ENCODE results near the gene SLC39A9.
"Not testable (repeated sequence)": the region's sequence is repeated elsewhere in the genome, so short reads cannot be mapped to it uniquely, and the experiment has no call there.

SLC39A9 gene

GRCh38 chr14:69489495-69489894 lies 91.0 kb downstream of the SLC39A9 start:
- TF ChIP-seq POU2F2 (IDR thresholded peaks at IDR 0.05; ENCODE audit: low read depth, low read length) (no peak), PAX5 (IDR thresholded peaks at IDR 0.05; ENCODE audit: insufficient read depth, low read length, severe bottlenecking) (no peak)
- FAIRE-seq (no peak), DNase-seq (ENCODE audit: insufficient read length, low spot score) (no peak)

DNA sequence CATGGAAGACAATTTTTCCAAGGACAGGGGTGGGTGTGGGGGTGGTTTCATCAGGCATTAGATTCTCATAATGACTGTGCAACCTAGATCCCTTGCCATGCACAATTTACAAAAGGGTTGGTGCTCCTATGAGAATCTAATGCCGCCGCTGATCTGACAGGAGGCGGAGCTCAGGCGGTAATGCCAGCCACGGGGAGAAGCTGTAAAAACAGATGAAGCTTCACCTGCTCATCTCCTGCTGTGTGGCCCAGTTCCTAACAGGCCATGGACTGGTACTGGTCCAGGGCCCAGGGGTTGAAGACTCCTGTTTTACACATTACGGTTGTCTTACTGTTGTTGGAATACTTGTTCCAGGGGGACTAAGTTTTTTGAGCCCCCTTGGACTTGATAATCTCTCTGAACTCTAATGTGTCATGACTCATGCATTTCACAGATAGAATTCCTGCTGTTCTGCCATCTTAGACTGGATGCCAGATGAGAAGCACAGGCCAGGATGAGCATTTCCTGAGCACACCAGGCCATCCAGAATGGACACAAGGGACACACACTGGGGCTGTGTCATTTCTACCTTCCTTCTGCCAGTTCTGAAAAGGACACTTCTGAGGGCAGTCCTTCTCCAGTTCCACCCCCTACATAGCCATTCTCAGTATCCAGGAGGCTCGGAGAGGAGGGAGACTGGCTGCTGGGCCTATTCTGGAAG lies 91.9 kb downstream of the SLC39A9 start:
- FAIRE-seq (no peak), DNase-seq (ENCODE audit: insufficient read length, low spot score) (no peak)
- no peak for TF ChIP-seq POLR2AphosphoS5 (IDR thresholded peaks at IDR 0.05; ENCODE audit: low read depth, low read length)
- TF ChIP-seq PAX5 (IDR thresholded peaks at IDR 0.05; ENCODE audit: insufficient read depth, low read length, severe bottlenecking), result no peak
- TF ChIP-seq POU2F2 (IDR thresholded peaks at IDR 0.05; ENCODE audit: low read depth, low read length), result no peak
- no peak for TF ChIP-seq SPI1 (IDR thresholded peaks at IDR 0.05; ENCODE audit: low read depth, low read length)
- no peak for TF ChIP-seq TAF1 (IDR thresholded peaks at IDR 0.05; ENCODE audit: low read depth, low read length)
- TF ChIP-seq POLR2A (IDR thresholded peaks at IDR 0.05; ENCODE audit: low read depth, low read length), result no peak

GRCh38 chr14:69491193-69491592 lies 92.7 kb downstream of the SLC39A9 start:
- no peak for FAIRE-seq
- TF ChIP-seq SPI1 (IDR thresholded peaks at IDR 0.05; ENCODE audit: low read depth, low read length), result no peak
- no peak for TF ChIP-seq POLR2AphosphoS5 (IDR thresholded peaks at IDR 0.05; ENCODE audit: low read depth, low read length)
- no peak for TF ChIP-seq POLR2A (IDR thresholded peaks at IDR 0.05; ENCODE audit: low read depth, low read length)
- TF ChIP-seq PAX5 (IDR thresholded peaks at IDR 0.05; ENCODE audit: insufficient read depth, low read length, severe bottlenecking), result no peak
- TF ChIP-seq TAF1 (IDR thresholded peaks at IDR 0.05; ENCODE audit: low read depth, low read length), result no peak
- no peak for TF ChIP-seq POU2F2 (IDR thresholded peaks at IDR 0.05; ENCODE audit: low read depth, low read length)
- DNase-seq (ENCODE audit: insufficient read length, low spot score), result no peak

DNA sequence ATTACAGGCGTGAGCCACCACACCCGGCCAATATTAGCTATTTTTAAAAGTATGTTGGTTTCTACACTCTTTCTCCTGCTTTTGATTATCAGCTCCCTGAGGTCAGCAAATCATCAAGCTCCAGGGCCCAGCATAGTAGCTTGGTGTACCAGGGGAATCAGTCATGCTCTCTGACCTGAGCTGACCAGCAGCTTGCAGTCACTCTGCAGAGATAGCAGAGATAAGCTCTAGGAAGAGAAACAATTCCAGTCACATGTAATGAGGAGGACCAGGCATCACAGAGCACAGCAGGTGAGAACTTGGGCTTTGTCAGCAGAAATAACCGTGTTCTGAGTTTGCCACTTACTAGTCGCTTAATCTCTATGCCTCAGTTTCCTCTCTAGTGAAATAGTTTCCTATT lies 94.5 kb downstream of the SLC39A9 start:
- FAIRE-seq (no peak), DNase-seq (ENCODE audit: insufficient read length, low spot score) (no peak)
- no peak for TF ChIP-seq SPI1 (IDR thresholded peaks at IDR 0.05; ENCODE audit: low read depth, low read length)
- TF ChIP-seq POU2F2 (IDR thresholded peaks at IDR 0.05; ENCODE audit: low read depth, low read length), result no peak
- TF ChIP-seq POLR2A (IDR thresholded peaks at IDR 0.05; ENCODE audit: low read depth, low read length), result no peak
- no peak for TF ChIP-seq PAX5 (IDR thresholded peaks at IDR 0.05; ENCODE audit: insufficient read depth, low read length, severe bottlenecking)
- no peak for TF ChIP-seq POLR2AphosphoS5 (IDR thresholded peaks at IDR 0.05; ENCODE audit: low read depth, low read length)
- no peak for TF ChIP-seq TAF1 (IDR thresholded peaks at IDR 0.05; ENCODE audit: low read depth, low read length)

DNA sequence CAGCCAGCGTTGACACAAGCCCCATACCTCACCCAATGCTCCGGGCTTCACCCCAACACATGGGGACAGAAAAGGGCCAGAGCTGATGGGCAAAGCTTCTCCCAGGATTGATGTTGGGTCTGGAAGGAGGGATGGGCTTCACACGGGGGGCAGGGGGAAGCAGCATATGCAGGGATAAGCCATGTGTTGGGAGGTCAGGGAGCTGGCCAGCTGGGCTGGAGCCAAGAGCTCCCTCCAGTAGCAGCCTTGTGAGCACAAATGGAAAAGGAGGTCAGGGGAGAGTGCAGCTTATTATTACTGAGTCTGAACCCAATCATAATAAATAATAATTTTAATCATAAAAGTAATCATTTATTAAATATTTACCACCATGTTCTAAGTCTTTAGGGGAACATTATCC lies 95.3 kb downstream of the SLC39A9 start:
- FAIRE-seq, result no peak

GRCh38 chr14:69495341-69495921 lies 96.9 kb downstream of the SLC39A9 start:
- DNase-seq (ENCODE audit: insufficient read length, low spot score), result no peak
- TF ChIP-seq POLR2A (IDR thresholded peaks at IDR 0.05; ENCODE audit: low read depth, low read length), result no peak
- TF ChIP-seq SPI1 (IDR thresholded peaks at IDR 0.05; ENCODE audit: low read depth, low read length), result no peak
- no peak for TF ChIP-seq POU2F2 (IDR thresholded peaks at IDR 0.05; ENCODE audit: low read depth, low read length)
- no peak for TF ChIP-seq TAF1 (IDR thresholded peaks at IDR 0.05; ENCODE audit: low read depth, low read length)
- no peak for TF ChIP-seq PAX5 (IDR thresholded peaks at IDR 0.05; ENCODE audit: insufficient read depth, low read length, severe bottlenecking)
- TF ChIP-seq POLR2AphosphoS5 (IDR thresholded peaks at IDR 0.05; ENCODE audit: low read depth, low read length), result no peak
- FAIRE-seq, result no peak

More for the DNA sequence above, 95.3 kb downstream of the SLC39A9 start:
- DNase-seq (ENCODE audit: insufficient read length, low spot score), result no peak
- TF ChIP-seq TAF1 (IDR thresholded peaks at IDR 0.05; ENCODE audit: low read depth, low read length), result no peak

DNA sequence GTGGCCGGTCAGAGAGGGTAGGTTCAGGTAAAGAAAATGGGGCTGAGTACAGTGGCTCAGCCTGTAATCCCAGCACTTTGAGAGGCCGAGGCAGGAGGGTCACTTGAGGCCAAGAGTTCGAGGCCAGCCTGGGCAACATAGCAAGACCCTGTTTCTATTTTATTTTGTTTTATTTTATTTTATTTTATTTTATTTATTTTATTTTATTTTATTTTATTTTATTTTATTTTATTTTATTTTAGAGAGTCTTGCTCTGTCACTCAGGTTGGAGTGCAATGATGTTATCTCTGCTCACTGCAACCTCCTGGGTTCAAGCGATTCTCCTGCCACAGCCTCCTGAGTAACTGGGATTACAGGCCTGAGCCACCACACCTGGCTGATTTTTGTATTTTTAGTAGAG lies 99.4 kb downstream of the SLC39A9 start:
- not testable (repeated sequence) for DNase-seq (ENCODE audit: insufficient read length, low spot score); FAIRE-seq

GRCh38 chr14:69498286-69498685 lies 99.8 kb downstream of the SLC39A9 start:
- not testable (repeated sequence) for DNase-seq (ENCODE audit: insufficient read length, low spot score); FAIRE-seq

DNA sequence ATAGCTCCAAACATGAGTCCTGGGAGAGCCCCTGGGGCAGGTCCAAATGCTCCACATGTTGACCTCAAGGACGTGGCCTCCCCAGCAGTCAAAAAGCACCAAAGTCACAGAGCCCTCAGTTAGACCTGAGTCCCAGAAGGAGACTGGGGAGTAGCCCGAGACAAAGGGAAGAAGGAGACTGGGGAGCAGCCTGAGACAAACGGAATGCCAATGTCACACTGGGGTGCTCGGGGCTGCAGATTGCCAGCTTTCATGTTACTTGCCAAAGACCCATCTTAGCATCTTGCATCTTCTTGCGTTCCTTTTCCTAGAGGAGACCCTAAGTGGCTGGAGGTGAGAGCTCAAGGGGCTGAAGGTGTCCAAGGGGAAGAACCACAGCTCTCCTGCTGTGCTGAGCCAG lies 100.9 kb downstream of the SLC39A9 start:
- no peak for TF ChIP-seq SPI1 (IDR thresholded peaks at IDR 0.05; ENCODE audit: low read depth, low read length)
- TF ChIP-seq TAF1 (IDR thresholded peaks at IDR 0.05; ENCODE audit: low read depth, low read length), result no peak
- no peak for TF ChIP-seq POU2F2 (IDR thresholded peaks at IDR 0.05; ENCODE audit: low read depth, low read length)
- FAIRE-seq, result no peak
- DNase-seq (ENCODE audit: insufficient read length, low spot score), result no peak

DNA sequence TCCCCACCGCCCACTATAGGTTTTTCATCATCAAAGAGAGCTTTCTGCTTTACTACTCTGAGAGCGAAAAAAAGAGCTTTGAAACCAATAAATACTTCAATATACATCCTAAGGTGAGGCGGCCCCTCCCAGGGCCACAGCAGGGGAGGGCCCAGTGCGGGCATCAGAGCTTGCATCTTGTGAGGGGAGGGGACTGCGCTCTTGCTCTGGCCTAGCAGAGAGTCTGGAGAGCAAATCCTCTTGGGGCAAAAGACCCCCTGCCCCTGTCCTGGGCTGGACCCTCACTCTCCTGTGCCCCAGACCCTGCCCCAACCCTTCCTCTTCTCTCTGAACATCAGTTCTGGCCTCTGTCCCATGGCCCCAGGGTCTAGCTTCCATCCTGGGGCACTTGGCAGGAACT lies 101.6 kb downstream of the SLC39A9 start:
- DNase-seq (ENCODE audit: insufficient read length, low spot score), result no peak
- TF ChIP-seq TAF1 (IDR thresholded peaks at IDR 0.05; ENCODE audit: low read depth, low read length), result no peak
- no peak for TF ChIP-seq SPI1 (IDR thresholded peaks at IDR 0.05; ENCODE audit: low read depth, low read length)
- no peak for TF ChIP-seq PAX5 (IDR thresholded peaks at IDR 0.05; ENCODE audit: insufficient read depth, low read length, severe bottlenecking)
- TF ChIP-seq POLR2A (IDR thresholded peaks at IDR 0.05; ENCODE audit: low read depth, low read length), result no peak
- TF ChIP-seq POLR2AphosphoS5 (IDR thresholded peaks at IDR 0.05; ENCODE audit: low read depth, low read length), result no peak
- no peak for TF ChIP-seq POU2F2 (IDR thresholded peaks at IDR 0.05; ENCODE audit: low read depth, low read length)
- FAIRE-seq, result no peak

DNA sequence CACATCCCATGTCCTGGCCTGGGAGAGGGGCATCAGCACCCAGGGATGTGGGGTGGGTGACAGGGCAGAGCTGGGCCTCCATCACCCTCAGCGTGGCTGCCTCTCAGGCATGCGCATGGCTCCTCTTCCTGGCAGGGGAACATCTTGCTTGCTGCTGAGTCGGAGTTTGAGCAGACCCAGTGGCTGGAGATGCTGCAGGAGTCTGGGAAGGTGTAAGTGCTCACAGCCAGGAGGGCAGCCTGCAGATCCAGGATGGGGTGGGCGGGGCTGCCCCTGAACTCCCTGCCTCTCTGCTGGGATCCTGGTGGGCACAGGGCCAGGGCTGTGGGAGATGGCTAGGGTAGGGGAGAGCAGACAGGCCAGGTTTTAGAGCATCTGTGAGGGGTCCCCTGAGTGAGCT lies 102.2 kb downstream of the SLC39A9 start:
- TF ChIP-seq POLR2A (IDR thresholded peaks at IDR 0.05; ENCODE audit: low read depth, low read length) (no peak), SPI1 (IDR thresholded peaks at IDR 0.05; ENCODE audit: low read depth, low read length) (no peak), POLR2AphosphoS5 (IDR thresholded peaks at IDR 0.05; ENCODE audit: low read depth, low read length) (no peak), PAX5 (IDR thresholded peaks at IDR 0.05; ENCODE audit: insufficient read depth, low read length, severe bottlenecking) (no peak), POU2F2 (IDR thresholded peaks at IDR 0.05; ENCODE audit: low read depth, low read length) (no peak), TAF1 (IDR thresholded peaks at IDR 0.05; ENCODE audit: low read depth, low read length) (no peak)
- no peak for DNase-seq (ENCODE audit: insufficient read length, low spot score)
- FAIRE-seq, result no peak
